ENCODE data around the gene PHAF1.

The PHAF1 gene

DNA sequence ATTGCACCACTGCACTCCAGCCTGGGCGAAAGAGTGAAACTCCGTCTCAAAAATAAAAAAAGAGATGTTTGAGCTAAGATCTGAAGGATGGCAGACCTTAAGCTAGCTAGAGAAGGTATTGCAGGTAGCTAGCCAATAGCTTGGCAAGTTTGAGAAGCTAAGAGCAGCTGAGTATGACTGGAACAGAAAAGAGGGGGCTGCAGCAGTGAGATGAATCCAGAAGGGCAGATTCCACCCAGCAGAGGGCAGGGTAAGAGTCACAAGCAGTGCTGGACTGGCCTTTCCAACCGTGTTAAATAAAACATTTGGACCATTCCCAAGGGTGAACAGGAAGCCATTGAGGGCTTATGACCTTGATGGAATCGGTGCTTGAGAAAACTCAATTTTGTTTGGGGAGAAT is 5.7 kb upstream of the PHAF1 start:
- no peak overlapping the region for H3K4me3 ChIP-seq (ENCODE audit: low read depth, low read length)
- TF ChIP-seq, protein P1, sequence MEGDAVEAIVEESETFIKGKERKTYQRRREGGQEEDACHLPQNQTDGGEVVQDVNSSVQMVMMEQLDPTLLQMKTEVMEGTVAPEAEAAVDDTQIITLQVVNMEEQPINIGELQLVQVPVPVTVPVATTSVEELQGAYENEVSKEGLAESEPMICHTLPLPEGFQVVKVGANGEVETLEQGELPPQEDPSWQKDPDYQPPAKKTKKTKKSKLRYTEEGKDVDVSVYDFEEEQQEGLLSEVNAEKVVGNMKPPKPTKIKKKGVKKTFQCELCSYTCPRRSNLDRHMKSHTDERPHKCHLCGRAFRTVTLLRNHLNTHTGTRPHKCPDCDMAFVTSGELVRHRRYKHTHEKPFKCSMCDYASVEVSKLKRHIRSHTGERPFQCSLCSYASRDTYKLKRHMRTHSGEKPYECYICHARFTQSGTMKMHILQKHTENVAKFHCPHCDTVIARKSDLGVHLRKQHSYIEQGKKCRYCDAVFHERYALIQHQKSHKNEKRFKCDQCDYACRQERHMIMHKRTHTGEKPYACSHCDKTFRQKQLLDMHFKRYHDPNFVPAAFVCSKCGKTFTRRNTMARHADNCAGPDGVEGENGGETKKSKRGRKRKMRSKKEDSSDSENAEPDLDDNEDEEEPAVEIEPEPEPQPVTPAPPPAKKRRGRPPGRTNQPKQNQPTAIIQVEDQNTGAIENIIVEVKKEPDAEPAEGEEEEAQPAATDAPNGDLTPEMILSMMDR (conservative IDR thresholded peaks at IDR 0.05; ENCODE audit: low read depth, low read length): peak; percentile 67
- DNase-seq (ENCODE audit: low read depth): peak; percentile 65

GRCh38 chr16:67104845-67105244 is 4.9 kb upstream of the PHAF1 start:
- no peak overlapping the region for H3K4me3 ChIP-seq (ENCODE audit: low read depth, low read length)
- no peak for DNase-seq (ENCODE audit: low read depth)
- TF ChIP-seq, protein P1 (conservative IDR thresholded peaks at IDR 0.05; ENCODE audit: low read depth, low read length): no peak

- TF ChIP-seq, protein P1 (conservative IDR thresholded peaks at IDR 0.05; ENCODE audit: low read depth, low read length): no peak
- H3K4me3 ChIP-seq (ENCODE audit: low read depth, low read length): no peak overlapping the region
- no peak for DNase-seq (ENCODE audit: low read depth)
These were observed 4.5 kb upstream of the PHAF1 start for GRCh38 chr16:67105246-67105645.

DNA sequence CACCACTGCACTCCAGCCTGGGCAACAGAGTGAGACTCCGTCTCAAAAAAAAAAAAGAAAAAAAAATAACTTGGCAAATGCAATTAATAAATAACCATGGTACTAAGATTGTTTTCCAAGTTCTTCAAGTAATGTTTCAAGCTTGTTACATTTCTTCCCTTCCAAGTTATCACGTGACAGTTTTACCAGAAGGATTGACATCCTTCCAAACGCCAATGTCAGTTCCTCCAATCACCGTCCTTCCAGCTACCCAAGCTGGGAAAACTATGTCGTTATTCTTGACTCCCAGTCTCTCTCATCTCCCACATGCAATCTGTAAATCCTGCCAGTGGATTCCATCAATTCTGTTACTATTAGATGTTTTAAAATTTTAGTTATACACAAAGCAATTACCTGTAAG is 3.9 kb upstream of the PHAF1 start:
- H3K4me3 ChIP-seq (ENCODE audit: low read depth, low read length): no peak overlapping the region
- TF ChIP-seq, protein P1 (conservative IDR thresholded peaks at IDR 0.05; ENCODE audit: low read depth, low read length): no peak
- no peak for DNase-seq (ENCODE audit: low read depth)

DNA sequence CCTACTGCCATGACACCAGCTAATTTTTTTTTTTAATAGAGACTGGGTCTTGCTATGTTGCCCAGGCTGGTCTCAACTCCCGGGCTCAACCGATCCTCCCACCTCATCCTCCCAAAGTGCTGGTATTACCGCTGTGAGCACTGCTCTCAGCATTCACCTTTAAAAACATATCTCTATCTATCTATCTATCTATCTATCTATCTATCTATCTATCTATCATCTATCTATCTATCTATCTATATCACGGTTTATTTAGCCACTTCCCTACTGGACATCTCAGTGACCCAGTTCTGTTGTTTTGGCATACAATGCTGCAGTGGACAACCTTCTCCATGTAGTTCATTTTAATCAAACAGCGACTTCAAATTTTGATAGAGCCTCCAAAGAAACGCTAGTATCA is 1.3 kb upstream of the PHAF1 start:
- H3K4me3 ChIP-seq (ENCODE audit: low read depth, low read length): no peak overlapping the region
- TF ChIP-seq, protein P1 (conservative IDR thresholded peaks at IDR 0.05; ENCODE audit: low read depth, low read length): no peak
- no peak for DNase-seq (ENCODE audit: low read depth)

DNA sequence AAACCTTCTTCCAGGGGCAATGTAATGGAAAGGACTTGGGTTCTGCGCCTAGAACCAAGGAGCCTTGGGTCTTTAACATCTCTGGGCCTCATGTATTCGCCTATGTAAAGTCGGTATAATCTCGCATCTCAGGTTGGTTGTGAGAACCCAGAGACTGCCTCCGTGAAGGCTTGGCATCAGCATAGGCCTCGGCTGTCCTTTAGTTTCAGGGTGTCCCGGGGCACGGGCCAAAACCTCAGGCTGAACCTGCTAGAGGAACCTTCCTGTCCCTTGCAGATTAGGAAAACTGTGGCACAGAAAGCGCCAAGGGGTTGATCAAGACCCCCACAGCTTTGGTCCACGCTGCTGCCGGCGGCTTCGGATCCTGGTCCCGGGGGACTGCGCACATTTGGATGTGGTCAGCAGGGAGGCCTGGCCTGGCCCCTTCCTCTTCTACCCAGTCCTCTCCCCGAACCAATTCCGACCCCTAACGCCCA is 772 bp upstream of the PHAF1 start:
- TF ChIP-seq, protein P1 (conservative IDR thresholded peaks at IDR 0.05; ENCODE audit: low read depth, low read length): no peak
- DNase-seq (ENCODE audit: low read depth): no peak
- peak overlapping the region; percentile 76 for H3K4me3 ChIP-seq (ENCODE audit: low read depth, low read length)

DNA sequence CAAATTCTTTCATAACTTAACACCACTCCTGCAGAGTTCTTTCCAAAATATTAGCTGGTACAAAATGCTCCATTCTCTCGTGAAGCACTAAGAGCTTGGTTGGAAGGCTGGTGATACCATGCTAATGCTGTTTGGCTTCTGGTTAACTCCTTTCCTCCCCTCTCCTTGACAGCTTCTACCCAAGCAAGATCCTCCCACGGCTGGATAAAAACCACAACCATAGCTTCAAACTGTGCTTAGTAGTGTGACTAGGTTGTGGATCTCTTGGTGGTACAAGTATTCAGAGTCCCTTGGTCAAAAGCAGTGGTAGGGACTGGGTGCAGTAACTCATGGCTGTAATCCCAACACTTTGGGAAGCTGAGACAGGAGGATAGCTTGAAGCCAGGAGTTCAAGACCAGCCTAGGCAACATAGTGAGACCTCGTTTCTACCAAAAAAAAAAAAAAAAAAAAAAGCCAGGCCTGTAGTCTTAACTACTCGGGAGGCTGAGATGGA is 2.3 kb downstream of the PHAF1 start:
- TF ChIP-seq, protein P1 (conservative IDR thresholded peaks at IDR 0.05; ENCODE audit: low read depth, low read length): no peak
- H3K4me3 ChIP-seq (ENCODE audit: low read depth, low read length): no peak overlapping the region
- no peak for DNase-seq (ENCODE audit: low read depth)
